ENCODE results near the gene SKI. TPM values are rescaled to one million over a fixed set of nuclear protein-coding genes. Genes with fewer than 3 reads are reported as not detected.
A peak's percentile ranks its signal among the peaks of the same experiment; 100 is the strongest.
"Not testable (repeated sequence)": the region's sequence is repeated elsewhere in the genome, so short reads cannot be mapped to it uniquely, and the experiment has no call there.

Gene SKI
- total RNA-seq, 1 donor: 25.3 TPM

DNA sequence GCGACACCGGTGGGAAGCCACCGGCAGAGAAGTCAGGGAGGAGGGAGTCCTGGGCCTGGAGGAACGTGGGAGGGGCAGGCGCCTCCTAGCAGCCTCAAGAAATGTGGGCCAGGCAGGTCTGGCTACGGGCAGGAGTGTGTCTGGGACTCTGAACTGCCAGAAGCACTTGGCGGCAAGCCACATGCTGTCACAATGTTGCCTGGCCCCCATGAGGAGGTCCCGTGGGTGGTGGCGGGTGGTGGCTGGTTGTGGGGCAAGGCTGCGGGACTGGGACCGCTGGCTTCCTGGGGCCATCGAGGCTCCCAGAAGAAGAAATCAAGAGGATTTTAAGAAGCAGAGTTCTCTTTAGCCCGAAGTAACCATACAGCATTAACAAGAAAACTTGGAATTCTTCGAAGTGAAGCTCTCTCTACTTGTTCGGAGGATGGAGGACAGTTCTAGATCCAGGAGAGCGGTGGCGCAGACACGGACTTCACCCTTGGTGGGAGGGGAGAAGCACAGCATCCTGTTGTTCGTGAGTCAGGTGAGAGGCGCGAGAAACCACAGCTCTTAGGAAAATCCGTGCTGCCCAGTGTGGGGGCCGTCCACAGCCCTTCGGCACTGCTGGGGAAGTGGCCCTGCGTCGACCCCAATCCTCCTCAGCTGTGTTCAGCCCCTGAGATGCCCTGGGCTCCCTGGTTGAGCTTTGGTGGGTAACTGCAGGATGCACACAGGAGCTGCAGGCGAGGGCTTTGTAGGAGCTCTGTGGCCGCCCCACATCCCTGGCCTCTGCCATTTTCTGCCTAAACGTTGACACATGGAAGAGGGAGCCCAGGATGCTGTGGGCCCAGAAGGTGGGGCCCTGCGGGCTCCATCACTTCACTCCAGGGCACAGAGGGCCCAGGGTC lies 12.4 kb downstream of the SKI start:
- DNase-seq (ENCODE audit: low read depth in 2 of 3, low spot score in 2 of 3): peak in 1 of 3 donors; percentile 72

DNA sequence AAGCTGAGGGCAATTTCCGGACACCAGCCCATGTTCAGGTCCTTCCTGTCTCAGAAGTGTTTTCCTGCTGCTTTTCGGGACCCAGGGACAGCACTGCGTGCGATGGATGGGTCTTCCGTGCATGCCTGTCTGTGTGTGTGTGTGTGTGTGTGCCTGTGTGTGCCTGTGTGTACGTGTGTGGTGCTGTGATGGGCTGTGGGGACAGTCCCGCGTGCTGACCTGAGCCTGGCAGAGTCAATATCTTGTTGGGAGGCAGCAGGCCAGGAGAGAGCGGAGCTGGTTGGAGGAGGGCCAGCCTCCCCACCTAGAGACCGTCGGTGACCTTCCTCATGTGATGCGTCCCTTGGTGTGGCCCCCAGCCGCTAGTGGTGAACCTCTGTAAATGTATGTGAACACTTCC lies 13.7 kb downstream of the SKI start:
- DNase-seq (ENCODE audit: low read depth in 2 of 3, low spot score in 2 of 3): no peak

DNA sequence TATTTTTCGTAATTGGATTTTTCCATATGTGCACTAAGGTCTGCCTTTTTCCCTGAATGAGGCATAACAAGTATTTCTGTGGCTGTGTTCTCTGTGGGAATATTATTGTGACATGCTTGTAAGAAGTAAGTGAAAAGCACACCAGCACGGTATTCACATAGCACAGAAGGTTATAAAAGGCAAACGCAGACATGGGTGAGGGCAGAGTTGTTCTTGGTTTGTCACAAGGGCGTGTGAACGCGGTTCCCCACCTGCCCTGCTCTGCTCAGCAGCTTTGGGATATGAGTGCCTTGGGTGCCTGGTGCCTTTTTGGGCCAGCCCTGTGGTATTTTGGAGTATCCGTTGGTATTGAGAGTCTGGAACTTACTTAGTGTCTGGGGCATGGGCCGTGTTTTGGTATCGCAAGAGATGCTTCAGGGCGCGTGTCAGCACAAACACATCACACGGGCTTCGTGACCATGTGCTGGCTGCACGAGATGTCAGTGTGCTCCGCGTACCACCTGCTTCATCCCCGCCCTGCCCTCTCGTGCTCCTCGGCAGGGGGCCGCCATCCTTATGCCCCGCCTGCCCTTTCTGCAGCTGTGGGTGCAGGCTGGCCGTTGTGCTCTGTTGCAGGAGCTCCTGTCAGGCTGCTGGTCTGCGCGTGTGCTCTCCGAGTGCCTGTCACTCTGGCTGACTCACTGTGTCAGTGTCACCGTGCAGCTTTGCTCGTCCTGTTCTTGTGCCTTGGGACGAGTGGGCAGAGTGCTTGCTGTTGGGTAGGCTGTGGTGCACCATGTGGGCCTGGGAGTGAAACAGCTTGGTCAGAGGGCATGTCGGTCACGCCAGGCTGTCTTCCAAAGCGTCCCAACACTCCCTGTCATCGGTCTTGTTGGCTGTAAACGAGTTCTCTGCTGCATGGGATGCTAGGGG lies 15.0 kb downstream of the SKI start:
- no peak for DNase-seq (ENCODE audit: low read depth in 2 of 3, low spot score in 2 of 3)

DNA sequence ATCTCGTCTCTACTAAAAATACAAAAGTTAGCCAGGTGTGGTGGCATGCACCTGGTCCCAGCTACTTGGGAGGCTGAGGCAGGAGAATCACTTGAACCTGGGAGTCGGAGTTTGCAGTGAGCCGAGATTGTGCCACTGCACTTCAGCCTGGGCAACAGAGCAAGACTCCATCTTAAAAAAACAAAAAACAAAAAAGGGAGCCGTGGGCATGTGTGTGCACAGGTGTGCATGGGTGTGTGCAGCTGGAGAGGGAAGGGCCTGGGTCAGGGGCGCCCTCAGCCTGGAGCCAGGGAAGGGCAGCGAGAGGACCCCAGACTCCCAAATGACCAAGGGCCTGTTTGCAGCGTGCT lies 18.9 kb downstream of the SKI start:
- DNase-seq (ENCODE audit: low read depth in 2 of 3, low spot score in 2 of 3): not testable (repeated sequence)

DNA sequence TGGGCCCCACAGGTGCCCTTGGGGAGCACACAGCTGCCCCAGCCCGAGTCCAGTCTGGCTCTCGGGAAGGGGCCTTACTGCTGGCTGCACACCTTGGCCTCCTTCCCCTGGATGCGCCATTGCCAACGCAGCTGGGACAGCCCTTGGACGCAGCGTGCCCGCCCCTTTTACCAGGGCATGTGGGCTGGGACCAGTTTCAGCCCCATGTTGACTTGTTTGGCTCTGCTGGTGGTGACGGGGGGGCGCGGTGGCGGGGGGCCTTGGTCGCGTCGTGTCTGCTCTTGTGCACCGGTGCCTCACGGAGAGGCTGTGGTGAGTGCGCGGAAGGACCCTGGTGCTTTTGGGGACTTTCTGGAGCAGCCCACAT lies 19.6 kb downstream of the SKI start:
- no peak for DNase-seq (ENCODE audit: low read depth in 2 of 3, low spot score in 2 of 3)

DNA sequence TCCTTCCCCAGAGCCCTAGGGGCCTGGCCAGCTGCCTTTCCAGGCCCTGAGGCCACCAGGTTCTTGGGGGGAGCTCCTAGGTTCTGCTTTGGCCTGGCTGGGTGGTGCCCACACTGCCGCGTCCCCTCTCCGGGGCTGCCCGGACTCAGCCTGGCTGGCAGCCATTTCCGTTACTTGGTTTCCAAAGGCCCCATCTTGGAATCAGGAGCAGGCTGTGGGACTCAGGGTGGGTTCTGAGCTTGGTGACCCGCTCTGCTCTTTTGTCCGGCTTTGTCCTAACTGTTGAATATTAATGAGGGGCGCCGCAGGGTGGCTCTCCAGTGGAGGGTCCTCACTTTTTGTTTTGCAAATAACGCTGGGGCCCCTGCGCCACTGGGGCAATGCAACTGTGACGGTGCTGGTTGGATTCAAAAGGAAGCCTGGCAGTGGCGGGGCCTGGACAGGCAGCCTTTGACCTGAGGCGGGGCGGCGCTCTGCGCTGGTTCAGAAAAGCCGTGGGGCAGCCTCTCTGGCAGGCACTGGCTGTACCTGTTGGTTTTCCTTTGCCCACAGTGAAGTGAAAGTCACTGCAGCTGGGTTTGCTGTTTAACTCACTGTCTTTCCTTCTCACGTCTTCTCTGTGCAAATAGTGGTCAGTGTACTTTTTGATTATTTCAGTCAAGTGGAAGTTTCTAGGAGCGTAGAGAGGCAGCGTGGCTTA lies 20.2 kb downstream of the SKI start:
- DNase-seq (ENCODE audit: low read depth in 2 of 3, low spot score in 2 of 3): no peak

DNA sequence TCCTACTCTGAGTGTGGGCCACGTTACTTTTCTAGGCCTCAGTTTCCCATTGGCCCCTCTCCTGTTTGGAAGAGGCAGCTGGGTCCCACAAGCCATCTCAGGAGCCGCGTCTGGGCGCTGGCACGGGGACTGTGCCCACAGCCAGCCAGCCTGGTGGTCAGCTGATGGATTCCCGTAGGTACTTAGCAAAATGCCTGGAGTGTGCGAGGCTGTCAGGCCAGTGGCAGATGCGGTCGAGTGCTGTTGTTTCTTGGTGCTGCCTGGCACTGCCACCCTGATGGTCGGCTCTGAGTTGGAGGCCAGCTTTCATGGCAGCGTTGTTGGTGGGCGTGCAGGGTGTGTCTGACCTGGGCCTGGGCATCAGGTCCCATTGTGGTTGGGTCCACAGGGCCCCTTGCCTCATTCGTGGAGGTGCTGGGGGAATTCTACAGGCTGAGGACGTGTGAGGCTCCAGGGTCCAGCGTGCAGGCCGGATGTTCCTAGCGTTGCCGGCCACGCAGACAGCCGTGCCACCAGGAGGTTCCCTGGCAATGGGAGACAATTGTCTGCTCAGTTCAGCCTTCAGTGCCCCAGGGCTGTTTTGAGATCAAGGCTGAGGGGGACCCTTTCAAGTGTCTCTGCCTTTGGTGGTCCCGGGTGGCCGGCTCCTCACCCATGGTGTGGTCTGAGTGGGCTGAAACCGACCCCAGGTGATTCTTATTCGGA lies 20.9 kb downstream of the SKI start:
- no peak for DNase-seq (ENCODE audit: low read depth in 2 of 3, low spot score in 2 of 3)

DNA sequence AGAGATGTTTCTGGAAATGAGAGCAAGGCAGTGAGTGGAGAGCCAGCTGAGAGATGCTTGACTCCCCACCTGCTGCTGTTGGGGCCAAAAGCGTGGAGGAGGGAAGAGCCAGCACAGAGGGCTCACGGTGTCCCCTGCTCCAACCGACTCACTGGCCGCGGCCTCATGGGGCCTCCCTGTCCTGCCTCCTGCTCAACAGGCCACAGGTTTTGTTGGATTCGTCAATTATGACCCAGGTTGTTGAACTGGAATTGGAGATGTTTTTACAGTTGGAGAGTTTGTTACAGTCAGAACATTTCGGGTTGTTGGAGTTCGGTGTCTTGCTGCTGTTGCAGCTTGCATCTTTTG lies 21.4 kb downstream of the SKI start:
- no peak for DNase-seq (ENCODE audit: low read depth in 2 of 3, low spot score in 2 of 3)

DNA sequence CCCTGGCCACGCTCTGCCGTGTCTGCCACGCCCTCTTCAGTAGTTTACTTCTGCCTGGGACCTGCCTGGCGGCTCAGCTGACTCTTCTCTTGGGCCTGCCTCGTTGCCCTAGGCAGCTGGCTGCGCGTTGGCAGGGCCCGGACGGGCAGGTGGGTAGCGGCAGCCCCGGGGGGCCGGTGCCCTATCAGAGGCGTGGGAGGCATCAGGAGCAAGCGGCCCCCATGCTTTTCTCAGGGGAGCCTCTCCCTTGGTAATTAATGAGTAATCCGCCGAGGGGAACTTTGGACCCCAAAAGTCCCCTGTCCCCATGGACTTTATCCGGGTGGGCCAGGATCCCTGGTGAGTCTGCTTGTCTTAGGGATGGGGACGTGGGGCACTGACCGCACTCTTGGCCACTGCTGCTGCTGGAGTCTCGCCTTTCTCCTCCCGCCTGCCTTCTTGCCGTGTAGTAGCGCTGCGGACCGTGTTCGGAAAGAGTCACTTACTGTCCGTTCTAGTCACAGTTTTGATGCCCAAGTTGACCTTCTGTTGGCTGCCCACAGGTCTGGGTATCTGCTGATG lies 22.7 kb downstream of the SKI start:
- DNase-seq (ENCODE audit: low read depth in 2 of 3, low spot score in 2 of 3): no peak

DNA sequence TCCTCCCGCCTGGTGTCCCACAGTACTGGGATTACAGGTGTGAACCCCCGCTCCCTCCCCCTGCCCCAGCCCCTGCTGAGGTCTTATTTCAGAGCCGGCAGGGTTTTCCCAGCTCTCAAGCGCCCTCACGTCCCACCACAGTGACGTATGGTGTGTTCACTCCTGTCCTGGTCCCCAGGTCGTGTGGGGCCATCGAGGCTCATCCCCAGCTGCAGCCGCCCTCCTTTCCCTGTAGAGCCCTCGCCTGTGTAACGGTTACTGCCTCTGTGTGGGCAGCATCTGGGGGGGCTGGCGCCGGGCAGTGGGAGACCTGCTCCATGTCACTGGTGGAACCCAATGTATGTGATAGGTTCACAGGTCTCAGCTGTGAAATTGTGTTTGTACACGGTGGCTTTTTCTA lies 23.2 kb downstream of the SKI start:
- no peak for DNase-seq (ENCODE audit: low read depth in 2 of 3, low spot score in 2 of 3)

DNA sequence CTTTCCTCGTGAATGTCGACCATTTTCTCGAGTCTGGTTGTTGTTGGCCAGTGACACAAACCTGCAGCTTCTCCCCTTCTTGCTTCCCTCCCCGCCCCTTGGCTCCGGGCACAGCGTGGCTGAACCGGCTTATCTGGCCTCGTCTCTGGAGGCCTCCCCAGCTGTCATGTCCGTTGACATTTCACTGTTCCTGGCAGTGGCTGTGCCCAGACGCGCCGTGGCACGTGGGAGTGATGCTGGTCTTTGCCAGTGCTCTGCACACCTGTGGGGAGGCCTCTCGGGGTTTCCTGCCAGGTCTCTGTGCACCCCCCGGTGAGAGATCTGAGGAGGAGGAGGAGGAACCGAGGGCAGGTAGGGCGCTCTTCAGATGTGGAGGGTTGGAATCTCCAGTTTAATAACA lies 23.7 kb downstream of the SKI start:
- DNase-seq (ENCODE audit: low read depth in 2 of 3, low spot score in 2 of 3): no peak

DNA sequence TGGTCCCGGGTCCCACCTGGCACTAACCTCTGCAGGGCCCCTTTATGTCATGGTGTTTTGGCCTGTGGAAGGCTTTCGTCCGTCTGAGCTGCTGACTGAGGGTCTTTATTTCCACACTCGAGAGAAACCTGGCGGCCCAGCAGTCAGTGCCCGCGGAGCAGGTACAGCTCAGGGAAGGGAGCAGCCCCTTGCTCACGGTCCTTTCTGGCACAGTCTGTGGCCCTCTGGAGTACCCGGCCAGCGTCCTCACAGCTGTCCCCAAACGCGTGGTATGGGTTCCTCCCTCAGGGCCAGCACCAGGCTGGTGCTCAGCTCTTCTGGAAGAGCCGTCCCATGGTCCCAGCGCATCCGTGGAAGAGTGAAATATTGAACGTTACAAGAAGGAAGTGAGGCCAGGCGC lies 24.3 kb downstream of the SKI start:
- DNase-seq (ENCODE audit: low read depth in 2 of 3, low spot score in 2 of 3): no peak

DNA sequence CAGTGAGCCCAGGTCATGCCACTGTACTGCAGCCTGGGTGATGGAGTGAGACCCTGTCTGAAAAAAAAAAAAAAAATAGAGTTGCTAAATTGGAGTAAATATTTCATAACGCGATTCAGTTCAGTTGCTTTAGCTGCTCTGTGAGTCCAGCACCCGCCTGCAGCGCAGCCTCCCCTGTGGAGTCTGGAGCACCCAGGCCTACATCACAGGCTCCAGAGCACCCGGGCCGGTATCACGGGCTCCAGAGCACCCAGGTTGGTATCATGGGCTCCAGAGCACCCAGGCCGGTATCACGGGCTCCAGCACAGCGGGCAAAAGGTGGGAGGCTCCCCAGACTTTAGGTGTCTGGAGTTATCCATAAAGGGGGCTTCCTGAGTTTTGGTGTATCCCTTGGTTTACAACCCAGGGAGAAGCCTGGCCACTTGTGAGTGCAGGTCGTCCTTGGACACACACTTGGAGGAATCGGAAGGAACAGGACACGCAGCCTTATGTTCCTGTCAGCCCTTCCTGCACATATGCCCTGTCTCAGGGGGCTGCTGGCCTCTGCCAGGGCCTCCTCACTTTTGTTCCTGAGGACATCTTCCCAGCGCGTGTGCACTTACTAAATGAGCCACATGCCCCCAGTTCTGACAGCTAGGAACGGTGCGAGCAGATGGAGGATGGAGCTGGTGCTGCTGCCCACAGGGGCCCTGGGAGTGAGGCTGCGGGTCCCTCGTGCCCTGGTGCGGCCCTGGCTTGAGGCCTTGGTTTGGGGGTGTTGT lies 25.1 kb downstream of the SKI start:
- no peak for DNase-seq (ENCODE audit: low read depth in 2 of 3, low spot score in 2 of 3)

DNA sequence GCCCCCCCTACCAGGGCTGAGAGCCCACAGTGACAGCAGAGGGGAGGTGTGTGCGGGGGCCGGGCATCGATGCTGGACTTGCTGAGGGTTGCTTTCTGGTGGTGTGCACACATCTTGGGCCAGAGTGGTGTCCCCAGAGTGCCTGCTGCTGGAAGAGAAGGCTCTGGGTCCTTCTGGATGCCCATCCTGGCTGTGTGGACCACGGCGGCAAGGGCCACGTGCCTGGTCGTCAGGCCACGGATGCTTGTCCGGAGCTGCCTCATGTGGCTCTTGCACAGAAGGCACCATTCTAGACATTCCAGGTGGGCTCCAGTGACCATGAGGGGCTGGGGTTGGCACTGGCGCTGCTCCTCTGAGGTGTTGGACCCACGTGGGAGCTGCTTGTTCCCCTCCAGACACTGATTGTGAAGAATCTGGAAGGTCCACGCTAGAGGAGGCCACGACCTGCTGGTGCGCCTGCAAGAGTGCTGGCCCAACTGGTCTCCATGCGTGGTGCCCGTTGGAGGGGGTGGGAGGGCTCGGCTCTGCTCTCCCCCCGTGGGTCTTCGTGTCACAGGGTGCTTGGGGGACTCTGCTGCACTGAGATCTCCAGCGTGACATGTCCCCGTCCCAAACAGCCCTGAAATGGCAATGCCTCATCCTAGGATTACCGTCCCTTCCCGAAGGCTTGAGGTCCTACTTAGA lies 25.8 kb downstream of the SKI start:
- DNase-seq (ENCODE audit: low read depth in 2 of 3, low spot score in 2 of 3): no peak

DNA sequence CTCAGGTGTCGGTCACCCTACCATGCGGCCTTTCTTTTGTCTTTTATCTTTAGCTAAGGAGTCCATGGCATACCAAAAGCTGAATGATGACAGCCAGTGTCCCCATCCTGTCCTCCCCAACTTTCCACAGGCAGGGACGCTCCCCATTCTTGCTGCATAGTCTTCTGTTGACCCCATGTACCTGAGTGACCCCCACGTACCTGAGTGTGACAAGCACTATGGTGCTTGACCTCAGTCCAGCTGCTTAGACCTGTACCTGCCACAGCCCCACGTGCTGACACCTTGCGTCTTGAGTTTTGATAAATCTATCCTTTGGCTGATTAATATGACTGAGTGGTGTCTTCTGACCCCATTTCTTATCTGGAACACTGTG lies 26.9 kb downstream of the SKI start:
- no peak for DNase-seq (ENCODE audit: low read depth in 2 of 3, low spot score in 2 of 3)

DNA sequence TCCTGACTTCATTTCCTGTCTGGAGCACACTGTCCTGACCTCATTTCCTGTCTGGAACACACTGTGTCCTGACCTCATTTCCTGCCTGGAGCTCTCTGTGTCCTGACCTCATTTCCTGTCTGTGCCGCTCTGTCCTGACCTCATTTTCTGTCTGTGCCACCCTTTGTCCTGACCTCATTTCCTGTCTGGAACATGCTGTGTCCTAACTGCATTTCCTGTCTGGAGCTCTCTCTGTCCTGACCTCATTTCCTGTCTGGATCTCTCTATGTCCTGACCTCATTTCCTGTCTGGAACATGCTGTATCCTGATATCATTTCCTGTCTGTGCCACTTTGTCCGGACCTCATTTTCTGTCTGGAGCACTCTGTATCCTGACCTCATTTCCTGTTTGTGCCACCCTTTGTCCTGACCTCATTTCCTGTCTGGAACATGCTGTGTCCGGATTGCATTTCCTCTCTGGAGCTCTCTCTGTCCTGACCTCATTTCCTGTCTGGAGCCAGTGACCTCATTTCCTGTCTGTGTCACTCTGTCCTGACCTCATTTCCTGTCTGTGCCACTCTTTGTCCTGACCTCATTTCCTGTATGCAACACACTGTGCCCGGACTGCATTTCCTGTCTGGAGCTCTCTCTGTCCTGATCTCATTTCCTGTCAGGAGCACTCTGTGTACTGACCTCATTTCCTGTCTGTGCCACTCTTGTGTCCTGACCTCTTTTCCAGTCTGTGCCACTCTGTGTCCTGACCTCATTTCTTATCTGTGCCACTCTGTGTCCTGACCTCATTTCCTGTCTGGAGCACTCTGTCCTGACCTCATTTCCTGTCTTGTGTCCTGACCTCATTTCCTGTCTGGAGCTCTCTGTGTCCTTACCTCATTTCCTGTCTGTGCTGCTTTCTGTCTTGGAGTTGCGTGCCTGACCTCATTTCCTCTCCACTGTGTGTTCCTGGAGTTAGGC lies 27.6 kb downstream of the SKI start:
- DNase-seq (ENCODE audit: low read depth in 2 of 3, low spot score in 2 of 3): peak; percentile 74 to 96 (median 96)

DNA sequence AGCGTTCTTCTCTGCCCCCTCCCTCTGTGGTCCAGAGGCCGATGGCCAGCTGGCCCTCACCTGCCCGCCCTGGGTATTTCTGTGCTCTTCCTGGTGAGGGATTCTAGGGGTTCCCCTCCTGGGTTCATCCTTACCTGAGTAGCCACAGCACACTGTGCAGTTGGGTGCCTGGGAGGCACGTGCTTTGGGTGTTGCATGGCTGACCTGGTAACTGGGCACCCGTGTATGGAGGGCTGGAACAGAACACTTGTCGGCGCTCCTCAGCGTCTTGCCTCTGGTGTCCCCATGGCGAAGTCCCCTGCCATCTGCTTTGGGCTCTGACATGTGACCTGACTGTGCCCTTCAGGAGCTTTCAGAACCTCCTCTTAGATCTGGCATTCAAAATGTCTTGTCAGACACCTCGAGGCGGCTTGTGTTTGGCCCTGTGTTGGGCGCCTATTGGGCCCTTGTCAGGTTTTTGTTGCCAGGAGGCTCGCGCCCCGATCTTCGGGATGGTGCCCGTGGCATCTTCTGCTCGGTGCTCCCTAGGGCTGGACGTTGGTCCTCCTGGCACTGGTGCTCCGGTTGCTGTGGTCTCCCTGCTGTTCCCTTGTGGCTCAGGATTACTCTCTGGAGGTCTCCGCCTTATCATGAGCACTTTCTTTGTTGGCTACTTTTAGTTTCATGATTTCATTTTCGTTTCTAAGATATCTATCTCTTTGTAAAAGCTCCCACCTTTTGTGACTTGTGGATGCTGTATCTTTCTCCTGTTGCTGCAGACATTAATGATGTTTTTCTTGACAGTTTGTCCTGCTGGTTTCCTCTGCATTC lies 28.5 kb downstream of the SKI start:
- DNase-seq (ENCODE audit: low read depth in 2 of 3, low spot score in 2 of 3): no peak
